GM19035 (cell line): ENCODE results near the gene GPR149.
A peak's percentile ranks its signal among the peaks of the same experiment; 100 is the strongest.
"Not testable (repeated sequence)": the region's sequence is repeated elsewhere in the genome, so short reads cannot be mapped to it uniquely, and the experiment has no call there.

Experiments used
- ATAC-seq: cut with Tn5 transposase; IDR thresholded peaks from one replicate; pipeline ENCODE4 v1.9.1; 2021; ENCODE audit not compliant: unreplicated experiment

The GPR149 gene, protein sequence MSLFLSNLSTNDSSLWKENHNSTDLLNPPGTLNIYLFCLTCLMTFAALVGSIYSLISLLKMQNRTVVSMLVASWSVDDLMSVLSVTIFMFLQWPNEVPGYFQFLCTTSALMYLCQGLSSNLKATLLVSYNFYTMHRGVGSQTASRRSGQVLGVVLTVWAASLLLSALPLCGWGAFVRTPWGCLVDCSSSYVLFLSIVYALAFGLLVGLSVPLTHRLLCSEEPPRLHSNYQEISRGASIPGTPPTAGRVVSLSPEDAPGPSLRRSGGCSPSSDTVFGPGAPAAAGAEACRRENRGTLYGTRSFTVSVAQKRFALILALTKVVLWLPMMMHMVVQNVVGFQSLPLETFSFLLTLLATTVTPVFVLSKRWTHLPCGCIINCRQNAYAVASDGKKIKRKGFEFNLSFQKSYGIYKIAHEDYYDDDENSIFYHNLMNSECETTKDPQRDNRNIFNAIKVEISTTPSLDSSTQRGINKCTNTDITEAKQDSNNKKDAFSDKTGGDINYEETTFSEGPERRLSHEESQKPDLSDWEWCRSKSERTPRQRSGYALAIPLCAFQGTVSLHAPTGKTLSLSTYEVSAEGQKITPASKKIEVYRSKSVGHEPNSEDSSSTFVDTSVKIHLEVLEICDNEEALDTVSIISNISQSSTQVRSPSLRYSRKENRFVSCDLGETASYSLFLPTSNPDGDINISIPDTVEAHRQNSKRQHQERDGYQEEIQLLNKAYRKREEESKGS

DNA sequence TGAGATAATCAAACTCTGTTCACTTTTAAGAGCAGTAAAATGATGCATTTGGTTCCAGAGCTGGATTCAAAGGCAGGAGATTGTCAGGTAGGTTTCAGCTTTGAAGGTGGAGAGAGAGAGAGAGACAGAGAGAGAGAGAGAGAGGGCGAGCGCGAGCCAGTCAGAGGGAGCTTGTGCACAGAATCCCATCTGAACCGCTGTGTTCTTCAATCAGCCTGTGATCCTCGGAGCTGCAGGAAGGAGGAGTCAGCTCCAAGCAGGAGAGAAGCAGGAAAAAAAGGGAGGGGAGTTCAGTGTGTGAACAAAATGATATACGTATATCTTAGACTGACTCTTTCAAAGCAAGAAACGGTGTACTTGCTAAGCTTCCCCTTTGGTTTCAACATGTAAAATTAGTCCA is at the start of gene GPR149:
TSS of gene GPR149 (minus strand) at position 177 of the 400 bp plus-strand sequence. CDS start 575 bp downstream, outside the sequence.
- no peak for ATAC-seq

DNA sequence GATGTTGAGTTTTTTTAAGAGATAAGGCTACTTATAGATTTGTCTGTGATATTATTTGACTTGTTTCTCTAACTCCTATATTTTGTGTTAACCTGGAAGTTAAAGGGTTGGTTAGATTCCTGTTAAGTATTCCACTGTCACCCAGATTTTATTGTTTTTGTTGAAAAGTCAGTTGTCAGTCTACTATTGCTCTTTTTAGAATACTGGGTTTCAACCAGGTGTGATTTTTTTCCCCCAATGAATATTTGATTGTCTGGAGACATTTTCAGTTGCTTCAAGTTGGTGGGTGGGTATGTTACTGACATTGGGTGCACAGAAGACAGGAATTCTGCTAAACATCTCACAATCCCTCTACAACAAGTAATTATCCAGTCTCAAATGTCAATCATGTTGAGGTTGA is 43.8 kb upstream of the GPR149 start:
- no peak for ATAC-seq

DNA sequence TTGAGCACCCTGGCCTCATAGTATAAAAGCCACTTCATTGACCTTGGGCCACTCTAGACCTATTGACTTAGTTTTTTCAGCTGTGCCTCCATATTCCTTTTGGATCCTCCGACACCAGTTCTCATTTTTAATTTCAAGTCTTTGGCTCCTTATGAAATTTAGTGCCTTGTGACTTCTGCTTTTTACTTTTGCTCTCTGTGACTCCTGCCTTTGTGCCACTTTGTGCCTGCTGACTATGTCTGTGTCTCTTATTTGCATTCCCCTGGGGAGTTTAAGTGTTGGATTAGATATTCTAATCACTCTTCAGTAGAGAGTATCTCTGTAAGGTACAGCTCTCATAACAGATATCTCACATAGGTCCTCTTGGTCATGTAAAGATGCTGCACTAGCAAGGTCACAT is 39.6 kb upstream of the GPR149 start:
- no peak for ATAC-seq

DNA sequence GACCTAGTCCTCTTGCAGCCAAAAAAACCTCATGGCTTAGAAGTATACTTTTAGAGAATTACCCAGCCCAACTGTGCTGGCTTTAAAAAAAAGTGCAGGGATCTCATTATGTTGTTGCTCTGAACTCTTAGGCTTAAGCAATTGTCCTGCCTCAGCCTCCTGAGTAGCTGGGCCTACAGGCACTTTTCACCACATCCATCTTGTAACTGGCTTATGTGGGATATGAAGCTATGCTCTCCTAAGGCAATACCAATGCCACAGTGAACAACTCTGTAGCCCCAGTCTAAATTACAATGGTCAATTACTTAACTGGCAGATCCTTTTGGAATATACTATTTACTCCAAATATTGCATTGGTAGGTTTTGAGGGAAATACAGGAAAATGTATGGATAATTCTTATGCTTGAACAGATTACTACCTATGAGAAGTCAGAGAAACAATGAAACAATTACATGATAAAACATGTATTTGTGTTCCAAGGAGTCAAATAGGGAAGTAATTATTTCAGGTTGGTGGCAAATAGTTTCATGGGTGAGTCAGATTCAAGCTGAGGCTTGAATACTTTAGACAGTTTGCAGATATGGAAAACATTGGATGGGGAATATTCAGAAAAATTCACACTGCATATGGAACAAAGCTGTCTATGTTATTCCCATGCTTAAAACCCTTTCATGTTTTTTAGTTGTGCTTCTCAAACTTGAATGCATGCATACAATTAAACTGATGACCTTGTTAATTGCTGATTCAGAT is 34.6 kb upstream of the GPR149 start:
- no peak for ATAC-seq

DNA sequence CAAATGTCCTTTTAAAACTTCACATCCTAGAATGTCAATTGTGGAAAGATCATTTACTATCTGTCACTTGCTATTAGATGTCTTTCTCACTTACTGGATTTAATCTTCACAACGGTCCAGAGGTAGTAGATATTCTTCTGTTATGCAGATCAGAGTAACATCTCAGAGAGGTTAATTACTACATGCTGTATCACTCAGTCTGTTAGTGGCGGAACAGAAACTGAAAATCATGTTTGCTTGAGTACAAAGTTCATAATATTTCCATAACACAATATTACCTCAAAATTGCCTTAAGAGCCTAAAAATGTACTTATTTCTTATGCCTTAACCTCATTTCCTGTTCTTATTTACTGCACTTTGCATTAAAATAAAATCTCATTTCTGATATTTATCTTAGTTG is 28.6 kb upstream of the GPR149 start:
- ATAC-seq, result no peak

- not testable (repeated sequence) for ATAC-seq
Observed at GRCh38 chr3:154439081-154439480, 9.1 kb upstream of the GPR149 start.

DNA sequence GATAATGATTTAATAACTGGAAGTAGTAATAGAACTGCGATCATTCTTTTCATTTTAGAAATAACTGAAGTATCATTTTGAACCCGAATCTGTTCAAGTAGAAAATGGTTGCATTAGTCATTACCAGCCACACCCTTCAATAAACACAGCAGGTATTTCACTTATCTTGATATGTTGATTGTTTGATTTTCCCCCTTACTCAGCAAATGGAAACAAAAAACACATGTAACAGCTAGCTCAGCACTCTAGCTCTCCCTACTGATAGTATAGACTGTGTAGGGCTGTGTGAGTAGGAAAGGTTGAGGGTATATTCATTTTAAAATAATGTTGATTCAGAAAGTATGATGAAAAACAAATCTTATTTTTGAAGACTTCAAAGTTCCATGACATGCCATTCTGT is 1.1 kb upstream of the GPR149 start:
- no peak for ATAC-seq

- ATAC-seq, result no peak
Observed at GRCh38 chr3:154428286-154429206, 1.4 kb downstream of the GPR149 start.

DNA sequence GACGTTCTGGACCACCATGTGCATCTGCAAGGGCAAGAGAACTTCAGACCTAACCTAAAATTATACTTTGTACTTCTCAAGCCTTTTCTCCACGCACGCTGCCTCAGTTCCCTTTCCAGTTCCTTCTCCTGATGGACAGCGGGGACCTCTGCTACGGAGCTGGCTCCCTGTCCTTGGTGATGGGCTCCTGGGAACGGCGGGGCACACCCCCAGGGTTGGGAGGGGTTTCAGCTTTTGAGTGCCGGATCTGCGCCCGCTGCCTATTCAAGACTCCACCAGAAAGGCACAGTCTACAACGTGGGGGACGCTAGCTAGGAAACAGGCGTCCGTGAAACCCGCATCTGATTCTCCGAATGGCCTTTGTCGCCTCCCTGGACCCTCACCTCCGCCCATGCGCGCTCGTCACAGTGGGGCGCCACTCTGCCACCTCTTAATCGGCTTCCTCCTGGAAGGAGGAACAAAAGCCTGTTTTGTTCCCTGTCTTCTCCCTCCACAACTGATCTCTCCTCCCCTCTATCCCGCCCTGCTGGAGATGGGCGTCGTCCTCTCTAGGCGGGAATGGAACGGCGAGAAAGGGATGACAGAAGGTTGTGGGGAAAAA is 2.2 kb downstream of the GPR149 start:
- no peak for ATAC-seq

GRCh38 chr3:154422694-154423093 is 7.3 kb downstream of the GPR149 start:
- ATAC-seq, result no peak

DNA sequence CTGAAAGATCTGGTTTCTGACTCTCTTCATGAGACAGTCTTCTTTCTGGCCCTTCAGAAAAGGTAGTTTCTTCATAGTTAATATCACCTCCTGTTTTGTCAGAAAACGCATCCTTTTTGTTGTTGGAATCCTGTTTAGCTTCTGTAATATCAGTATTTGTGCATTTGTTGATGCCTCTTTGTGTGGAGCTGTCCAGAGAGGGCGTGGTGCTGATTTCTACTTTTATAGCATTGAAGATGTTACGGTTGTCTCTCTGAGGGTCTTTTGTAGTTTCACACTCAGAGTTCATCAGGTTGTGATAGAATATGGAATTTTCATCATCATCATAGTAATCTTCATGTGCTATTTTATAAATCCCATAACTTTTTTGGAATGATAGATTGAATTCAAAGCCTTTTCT is 8.9 kb downstream of the GPR149 start:
- ATAC-seq, result no peak

DNA sequence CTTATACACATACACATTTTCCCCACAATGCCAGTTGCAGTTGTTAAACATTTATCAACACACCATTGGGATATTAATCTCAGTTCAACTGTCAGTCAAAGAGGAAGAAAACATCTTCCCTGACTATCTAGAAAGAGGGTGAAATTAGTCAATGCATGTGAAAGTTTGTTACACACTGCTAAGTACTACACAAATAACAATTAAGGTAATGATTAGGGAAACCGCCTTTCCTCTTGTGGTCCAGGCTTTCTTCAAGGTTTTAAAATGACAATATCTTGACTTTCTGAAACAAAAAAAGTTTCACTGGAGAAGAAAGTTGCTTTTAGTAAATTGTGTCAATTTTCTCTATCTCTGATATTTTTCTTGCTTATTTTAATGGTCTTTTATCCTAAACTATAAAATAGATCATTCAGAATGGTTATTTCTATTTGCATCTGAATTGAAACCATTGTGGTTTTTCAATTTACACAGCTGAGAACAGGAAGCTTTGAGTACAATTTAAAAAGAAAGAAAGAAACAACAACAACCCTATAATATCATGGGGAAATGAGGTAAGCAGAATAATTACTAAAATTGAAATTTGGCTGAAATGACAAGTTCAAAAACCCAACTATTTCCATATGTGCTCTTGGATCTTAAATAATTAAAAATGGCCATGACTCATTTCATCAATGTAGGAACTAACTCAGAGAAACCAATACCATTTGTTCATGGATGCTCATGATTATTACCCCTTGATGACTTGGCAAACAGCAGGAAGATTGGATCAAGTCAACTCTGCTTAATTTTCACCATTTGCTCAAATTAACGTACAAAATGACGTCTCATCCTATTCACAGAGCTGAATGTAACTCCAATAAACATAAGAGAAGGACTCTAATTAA is 31.7 kb downstream of the GPR149 start:
- ATAC-seq, result peak; percentile 94

DNA sequence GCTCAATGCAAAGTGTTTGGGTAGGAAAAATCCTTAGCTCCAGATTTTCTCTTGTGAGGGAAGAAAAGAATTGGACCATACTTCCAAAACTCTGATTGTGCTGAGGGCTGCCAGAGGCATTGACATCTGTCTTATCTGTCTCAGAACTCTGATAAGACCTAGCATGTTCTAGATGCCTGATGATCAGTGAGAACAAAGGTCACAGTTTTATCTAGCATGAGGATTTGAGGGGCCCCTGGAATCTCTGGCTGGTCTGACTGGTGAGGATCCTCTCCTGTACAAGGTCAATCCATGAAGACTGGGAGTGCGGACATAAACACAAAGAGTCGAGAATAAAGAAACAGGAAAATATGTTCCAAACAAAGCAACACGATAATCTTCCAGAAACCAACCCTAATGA is 40.1 kb downstream of the GPR149 start:
- no peak for ATAC-seq

DNA sequence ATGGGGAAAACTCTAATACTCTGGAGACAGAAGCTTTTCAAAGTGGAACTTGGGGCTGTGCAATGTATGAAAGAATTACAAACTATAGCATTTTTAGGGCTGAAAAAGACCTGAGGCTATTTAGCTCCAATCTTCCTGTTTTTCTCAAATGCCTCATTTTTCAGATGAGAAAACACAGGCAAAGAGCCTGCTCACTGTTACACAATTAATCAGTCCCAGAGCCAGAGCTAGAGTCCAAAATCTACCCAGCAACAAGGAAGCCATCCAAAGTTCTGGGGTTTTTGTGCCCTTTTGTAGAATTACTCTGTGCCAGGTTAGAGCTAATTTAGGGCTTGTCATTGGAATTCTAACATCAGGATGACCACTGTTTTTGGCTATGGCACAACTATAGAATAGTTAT is 45.5 kb downstream of the GPR149 start:
- ATAC-seq, result no peak

- no peak for ATAC-seq
Observed at GRCh38 chr3:154378311-154378710, 51.7 kb downstream of the GPR149 start.

DNA sequence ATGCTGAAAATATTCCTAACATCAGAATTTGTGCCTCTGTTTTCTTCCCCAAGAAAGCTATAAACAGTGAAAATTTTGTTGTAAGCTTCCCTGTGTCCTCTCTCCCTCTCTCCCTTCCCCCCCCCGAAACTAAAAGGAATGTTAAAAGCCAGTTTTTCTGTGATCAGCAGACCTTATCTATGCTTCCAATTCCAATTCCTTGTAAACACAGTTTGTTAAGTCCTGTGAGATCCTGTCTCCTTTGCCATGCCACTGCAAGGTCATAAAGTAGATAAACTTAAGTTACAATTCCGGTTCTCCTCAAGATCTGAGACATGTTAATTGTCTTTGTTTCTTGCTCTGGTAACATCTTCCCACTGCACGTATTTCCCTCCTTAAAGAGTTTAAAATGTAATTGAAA is 62.8 kb downstream of the GPR149 start:
- no peak for ATAC-seq

DNA sequence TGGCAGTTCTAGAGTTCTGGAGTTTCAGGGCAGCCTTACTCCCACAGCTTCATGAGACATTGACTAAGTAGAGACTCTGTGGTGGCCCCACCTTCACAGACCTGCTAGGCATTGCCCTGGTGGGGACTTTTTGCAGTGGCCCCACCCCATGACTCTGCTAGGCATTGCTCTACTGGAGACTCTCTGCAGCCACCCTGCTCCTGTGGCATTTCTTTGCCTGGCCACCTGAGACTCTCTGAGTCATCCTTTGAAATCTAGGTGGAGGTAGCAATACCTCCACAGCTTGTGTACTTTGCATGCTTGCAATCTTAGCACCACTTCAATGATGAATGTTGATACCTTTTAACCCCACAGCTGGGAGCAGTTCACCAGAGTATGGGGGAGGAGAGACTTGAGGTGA is 65.1 kb downstream of the GPR149 start:
- ATAC-seq, result no peak

DNA sequence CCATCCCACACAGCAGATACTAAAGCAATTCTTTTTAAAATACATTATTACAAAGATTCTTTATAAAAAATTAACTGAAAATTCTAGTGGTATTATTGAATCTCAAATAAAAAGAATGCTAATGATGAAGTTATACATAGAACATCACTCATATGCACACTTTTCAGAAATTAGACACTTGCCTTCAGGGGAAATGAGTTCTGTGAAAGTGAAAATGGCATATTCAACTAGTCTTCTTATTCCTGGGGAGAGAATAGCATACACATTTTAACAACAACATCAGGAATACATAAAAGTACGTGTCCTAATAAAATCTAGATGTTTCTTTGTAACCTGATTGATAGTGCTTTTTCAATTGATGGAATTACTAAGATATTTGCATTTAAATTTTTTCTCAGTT is 68.9 kb downstream of the GPR149 start:
- no peak for ATAC-seq

DNA sequence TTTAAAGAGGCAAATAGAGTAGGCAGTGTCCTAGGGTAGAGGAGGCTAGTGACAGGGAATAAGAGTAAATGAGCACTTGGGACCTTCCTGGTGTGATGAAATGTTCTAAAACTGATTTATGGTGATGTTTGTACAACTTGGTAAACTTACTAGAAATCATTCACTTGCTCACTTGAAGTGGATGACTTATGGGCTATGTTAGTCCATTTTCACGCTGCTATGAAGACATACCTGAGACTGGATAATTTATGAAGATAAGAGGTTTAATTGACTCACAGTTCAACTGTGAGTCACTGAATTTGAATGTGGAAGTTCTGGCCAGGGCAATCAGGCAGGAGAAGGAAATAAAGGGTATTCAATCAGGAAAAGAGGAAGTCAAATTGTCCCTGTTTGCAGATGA is 74.0 kb downstream of the GPR149 start:
- ATAC-seq, result no peak
